ENCODE results near the gene PWWP2B.
A peak's percentile ranks its signal among the peaks of the same experiment; 100 is the strongest.
"Not testable (repeated sequence)": the region's sequence is repeated elsewhere in the genome, so short reads cannot be mapped to it uniquely, and the experiment has no call there.

Gene PWWP2B

GRCh38 chr10:132429281-132430230 is 32.6 kb downstream of the PWWP2B start:
- DNase-seq (ENCODE audit: low read depth in 4 of 4, low spot score in 1 of 4) = no peak

DNA sequence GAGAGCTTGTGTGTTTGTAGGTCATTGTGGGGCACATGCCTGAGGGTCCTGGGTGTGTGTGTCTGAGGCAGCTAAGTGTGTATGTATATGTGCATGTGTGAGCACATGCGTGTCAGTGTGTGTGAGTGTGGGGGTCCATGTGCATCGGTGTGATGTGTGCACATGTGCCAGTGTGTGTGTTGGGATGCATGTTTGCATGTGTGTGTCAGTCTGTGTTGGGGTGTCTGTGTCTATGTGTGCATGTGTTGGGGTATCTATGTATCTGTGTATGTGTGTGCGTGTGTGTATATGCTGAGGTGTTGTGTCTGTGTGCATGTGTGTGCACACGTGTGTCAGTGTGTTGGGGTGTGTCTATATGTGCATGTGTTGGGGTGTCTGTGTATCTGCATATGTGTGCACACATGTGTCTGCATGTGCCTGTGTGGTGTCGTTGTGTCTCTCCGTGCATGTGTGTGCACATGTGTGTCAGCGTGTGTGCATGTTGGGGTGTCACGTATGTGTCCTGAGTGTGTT is 33.3 kb downstream of the PWWP2B start:
- no peak for DNase-seq (ENCODE audit: low read depth in 4 of 4, low spot score in 1 of 4)

DNA sequence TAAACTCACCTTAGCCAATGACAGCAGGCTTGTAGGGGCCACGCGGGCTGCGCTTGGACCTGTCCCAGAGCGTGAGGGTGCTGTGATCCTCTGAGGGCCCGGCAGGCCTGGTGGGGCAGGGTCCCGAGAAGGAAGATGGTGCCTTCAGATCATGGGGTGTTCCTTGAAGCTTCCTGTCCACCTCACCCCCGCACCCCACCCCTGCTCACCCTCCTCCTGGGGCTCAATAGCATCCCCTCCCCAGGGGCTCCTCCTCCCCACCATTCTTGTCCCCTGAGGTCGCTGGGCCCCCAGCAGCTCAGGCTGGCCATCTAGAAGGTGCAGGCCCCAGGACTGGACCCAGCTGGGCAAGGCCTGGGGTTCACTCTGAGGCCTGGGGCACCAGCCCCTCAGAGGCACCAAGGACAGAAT is 33.9 kb downstream of the PWWP2B start:
- DNase-seq (ENCODE audit: low read depth in 4 of 4, low spot score in 1 of 4) = no peak

GRCh38 chr10:132431537-132432175 is 34.7 kb downstream of the PWWP2B start:
- DNase-seq (ENCODE audit: low read depth in 4 of 4, low spot score in 1 of 4) = no peak

DNA sequence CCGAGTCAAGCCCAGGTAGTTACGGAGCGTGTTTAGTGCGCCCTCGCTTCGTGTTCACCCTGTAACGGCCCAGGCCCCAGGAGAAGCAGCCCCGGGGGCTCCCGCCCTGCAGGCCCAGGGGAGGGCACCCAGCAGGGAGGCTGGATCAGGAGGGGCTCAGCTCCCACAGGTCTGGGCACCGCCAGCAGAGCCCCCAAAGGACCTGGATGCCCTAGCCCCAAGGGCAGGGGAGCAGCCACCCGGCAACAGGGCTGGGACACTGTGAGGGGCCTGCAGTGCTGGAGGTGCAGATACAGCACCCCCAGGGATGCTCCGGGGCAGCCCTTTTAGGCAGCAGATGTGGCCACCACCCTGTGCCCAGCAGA is 35.2 kb downstream of the PWWP2B start:
- DNase-seq (ENCODE audit: low read depth in 4 of 4, low spot score in 1 of 4) = no peak

DNA sequence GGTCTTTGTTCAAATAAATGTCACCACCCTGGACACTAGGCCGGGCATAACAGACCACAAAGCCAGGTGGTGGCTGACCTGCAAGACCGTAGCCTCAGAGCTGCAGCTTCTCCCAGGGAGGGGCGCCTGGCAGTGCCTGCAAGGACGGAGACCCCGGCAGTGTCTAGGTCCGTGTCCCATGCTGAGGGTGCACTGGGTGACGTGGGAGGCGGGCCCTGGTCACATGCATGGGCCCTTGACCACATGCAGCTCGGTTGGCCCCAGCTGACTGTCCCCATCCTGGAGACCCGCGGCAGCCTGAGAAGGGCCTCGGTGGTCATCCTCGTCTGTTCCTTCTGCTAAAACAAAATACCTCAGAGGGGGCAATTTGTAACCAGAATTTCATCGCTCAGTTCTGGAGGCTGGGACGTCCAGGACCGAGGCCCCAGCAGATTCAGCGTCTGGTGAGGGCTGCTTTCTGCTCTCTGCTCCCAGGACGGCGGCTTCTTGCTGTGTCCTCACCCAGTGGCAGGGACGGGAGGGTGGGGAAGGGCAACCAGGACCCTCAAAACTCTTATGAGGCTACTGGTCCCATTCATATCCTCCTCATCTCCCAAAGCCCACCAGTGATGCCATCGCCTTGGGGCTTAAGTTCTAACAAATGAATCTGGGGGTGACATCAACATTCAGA is 36.8 kb downstream of the PWWP2B start:
- no peak for DNase-seq (ENCODE audit: low read depth in 4 of 4, low spot score in 1 of 4)

GRCh38 chr10:132434405-132435005 is 37.5 kb downstream of the PWWP2B start:
- peak; percentile 38 to 62 (median 57) for DNase-seq (ENCODE audit: low read depth in 4 of 4, low spot score in 1 of 4)

DNA sequence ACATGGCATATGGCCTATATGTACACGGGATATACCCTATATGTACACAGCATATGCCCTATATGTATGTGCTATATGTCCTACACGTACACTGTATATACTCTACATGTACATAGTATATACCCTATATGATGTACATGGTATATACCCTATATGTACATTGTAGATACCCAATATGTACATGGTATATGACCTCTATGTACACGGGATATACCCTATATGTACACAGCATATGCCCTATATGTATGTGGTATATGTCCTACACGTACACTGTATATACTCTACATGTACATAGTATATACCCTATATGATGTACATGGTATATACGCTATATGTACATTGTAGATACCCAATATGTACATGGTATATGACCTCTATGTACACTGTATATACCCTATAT is 38.3 kb downstream of the PWWP2B start:
- DNase-seq (ENCODE audit: low read depth in 4 of 4, low spot score in 1 of 4) = not testable (repeated sequence)

DNA sequence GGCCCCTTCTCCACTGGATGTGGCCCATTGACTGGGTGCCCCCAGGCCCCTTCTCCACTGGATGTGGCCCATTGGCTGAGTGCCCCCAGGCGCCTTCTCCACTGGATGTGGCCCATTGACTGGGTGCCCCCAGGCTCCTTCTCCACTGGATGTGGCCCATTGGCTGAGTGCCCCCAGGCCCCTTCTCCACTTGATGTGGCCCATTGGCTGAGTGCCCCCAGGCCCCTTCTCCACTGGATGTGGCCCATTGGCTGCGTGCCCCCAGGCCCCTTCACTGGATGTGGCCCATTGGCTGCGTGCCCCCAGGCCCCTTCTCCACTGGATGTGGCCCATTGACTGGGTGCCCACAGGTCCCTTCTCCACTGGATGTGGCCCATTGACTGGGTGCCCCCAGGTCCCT is 39.1 kb downstream of the PWWP2B start:
- DNase-seq (ENCODE audit: low read depth in 4 of 4, low spot score in 1 of 4) = not testable (repeated sequence)

DNA sequence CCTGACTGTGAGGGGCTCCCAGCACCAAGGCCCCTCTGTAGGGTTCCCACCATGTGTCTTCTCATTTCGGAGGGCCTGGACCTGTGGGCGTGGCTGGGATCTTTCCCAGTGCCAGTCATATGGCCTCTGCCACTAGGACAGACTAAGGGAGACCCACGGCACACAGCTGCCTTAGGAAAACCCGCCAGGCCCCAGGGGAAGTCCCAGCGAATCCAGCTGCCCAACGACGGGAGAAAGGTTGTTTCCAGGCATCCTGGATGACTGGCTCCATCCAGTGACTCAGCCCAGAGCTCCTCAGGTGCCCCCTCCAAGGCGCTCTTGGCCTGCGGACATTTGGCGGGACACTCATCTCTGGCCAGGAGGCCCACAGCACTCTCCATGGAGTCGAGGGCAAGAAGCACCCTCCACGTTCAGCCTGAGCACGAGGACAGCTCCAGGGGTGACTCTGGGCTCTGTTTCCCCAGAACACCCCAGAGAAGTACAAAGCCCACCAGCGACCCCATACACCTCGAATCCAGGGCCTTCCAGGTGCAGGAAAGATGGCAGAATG is 39.9 kb downstream of the PWWP2B start:
- DNase-seq (ENCODE audit: low read depth in 4 of 4, low spot score in 1 of 4) = no peak

- no peak for DNase-seq (ENCODE audit: low read depth in 4 of 4, low spot score in 1 of 4)
Observed at GRCh38 chr10:132437541-132437950, 40.5 kb downstream of the PWWP2B start.

DNA sequence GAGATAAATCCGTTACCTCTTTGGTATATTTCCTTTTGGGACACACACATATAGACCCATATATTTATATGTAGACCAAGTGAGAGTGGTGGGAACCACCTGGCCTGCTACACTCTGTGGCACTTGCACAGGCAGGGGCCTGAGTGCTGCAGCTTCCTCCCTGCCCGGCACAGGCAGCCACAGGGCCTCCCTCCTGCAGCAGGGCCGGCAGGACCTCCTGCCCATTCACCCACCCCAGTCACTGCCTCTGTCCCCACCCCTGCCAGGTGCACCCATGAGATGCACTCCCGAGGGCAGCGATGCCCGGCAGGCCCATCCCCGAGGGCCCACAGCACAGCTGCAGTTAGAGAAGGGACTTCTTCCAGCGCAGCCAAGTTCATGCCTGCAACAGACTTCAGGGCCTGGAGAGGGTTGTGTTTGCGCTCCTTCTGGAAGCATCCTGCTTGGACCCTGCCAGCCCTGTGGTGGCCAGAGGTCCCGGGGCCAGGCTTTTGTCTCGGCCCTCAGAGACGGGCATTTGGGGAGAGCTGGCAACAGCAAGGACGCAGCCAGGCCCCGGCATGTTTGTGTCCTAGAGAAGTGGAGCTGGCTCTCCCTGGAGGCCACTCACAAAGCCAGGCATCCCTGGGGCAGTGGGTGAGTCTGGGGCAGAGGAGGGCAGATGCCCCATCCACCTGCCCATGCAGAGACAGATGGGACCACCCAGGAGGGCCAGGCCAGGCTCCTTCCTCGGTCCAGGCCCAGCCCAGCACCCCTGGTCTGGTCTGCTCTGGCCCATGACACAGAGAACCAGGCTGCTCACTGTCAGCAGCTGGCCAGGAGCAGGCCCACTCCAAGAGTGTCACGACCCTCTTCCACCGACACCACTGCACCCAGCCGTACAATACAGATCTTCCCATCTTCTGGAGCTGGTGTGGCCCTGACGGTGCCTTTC is 41.4 kb downstream of the PWWP2B start:
- no peak for DNase-seq (ENCODE audit: low read depth in 4 of 4, low spot score in 1 of 4)

DNA sequence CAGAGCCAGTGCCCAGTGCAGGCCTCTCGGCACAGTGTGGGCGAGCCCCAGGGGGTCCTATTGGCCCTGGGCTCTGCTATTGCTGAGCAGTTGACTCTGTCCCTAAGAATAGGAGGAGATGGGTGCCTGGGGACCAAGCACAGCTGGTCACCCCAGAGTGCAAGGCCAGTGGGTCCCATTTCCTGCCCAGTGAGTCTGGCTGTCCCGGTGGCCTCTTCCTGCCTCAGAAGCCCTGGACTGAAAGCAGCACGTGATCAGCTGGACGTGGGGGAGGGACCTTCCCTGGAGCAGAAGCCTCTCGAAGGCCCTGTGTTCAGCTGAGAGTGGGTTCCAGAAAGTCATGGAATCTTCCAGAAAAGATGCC is 42.0 kb downstream of the PWWP2B start:
- no peak for DNase-seq (ENCODE audit: low read depth in 4 of 4, low spot score in 1 of 4)

GRCh38 chr10:132439424-132440163 is 42.6 kb downstream of the PWWP2B start:
- DNase-seq (ENCODE audit: low read depth in 4 of 4, low spot score in 1 of 4) = no peak

DNA sequence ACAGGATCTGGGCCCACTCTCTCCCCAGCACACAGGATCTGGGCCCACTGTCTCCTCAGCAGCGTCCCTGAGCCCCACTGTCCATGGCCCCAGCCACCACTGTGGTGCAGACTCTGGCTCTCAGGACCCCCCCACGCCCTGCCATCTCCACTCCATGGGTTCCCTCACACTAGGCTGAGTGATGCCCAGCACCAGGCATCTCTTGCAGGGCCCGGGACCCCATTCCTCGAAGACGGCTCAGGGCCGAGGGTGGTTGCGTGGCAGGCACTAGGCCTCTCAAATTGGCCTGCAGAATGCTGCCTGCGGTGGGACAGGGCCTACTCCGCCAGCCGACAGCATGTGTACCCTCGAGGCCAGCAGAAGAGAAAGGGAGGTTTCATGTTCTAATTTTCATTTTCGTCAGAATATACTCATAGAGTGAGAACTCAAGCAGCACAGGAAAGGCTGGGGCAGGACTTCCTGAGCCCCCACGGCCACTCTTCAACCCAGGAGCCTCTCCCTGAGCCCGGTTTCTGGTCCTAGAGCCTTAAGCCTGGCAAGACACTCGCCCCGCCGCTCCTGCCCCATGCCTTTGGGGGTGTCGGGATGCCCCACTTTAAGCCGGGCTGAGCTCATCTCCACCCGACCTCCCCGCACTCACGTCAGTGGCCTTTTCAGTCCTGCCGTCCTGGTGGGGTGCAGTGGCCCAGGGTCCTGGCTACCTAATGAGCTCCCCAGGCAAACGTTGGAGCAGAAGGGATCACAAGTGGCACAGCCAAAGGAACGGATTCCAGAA is 44.0 kb downstream of the PWWP2B start:
- no peak for DNase-seq (ENCODE audit: low read depth in 4 of 4, low spot score in 1 of 4)

GRCh38 chr10:132441818-132442524 is 45.0 kb downstream of the PWWP2B start:
- no peak for DNase-seq (ENCODE audit: low read depth in 4 of 4, low spot score in 1 of 4)

- DNase-seq (ENCODE audit: low read depth in 4 of 4, low spot score in 1 of 4) = no peak
Observed at GRCh38 chr10:132442636-132443035, 45.6 kb downstream of the PWWP2B start.

- DNase-seq (ENCODE audit: low read depth in 4 of 4, low spot score in 1 of 4) = peak; percentile 37 to 63 (median 50)
Observed at GRCh38 chr10:132443605-132443982, 46.6 kb downstream of the PWWP2B start.
